HK-2 (cell line): ENCODE results near the gene CNOT10.
"Not testable (repeated sequence)": the region's sequence is repeated elsewhere in the genome, so short reads cannot be mapped to it uniquely, and the experiment has no call there.

Experiments used
- DNase-seq: peaks from one replicate; pipeline ENCODE4 v3.0.0-alpha.2; 2018; ENCODE audit not compliant: unreplicated experiment

CNOT10 gene

GRCh38 chr3:32686713-32687112 lies 1.7 kb downstream of the CNOT10 start:
- no peak for DNase-seq

GRCh38 chr3:32691847-32692246 lies 6.9 kb downstream of the CNOT10 start:
- no peak for DNase-seq

GRCh38 chr3:32696523-32696922 lies 11.5 kb downstream of the CNOT10 start:
- DNase-seq, result no peak

- DNase-seq, result no peak
These were observed 13.5 kb downstream of the CNOT10 start for GRCh38 chr3:32698506-32698905.

- no peak for DNase-seq
These were observed 14.4 kb downstream of the CNOT10 start for GRCh38 chr3:32699429-32699828.

- no peak for DNase-seq
These were observed 15.3 kb downstream of the CNOT10 start for GRCh38 chr3:32700244-32700643.

- no peak for DNase-seq
These were observed 18.5 kb downstream of the CNOT10 start for GRCh38 chr3:32703491-32703972.

- no peak for DNase-seq
These were observed 20.2 kb downstream of the CNOT10 start for GRCh38 chr3:32705232-32705631.

- DNase-seq, result no peak
These were observed 21.5 kb downstream of the CNOT10 start for GRCh38 chr3:32706348-32707025.

- DNase-seq, result no peak
These were observed 22.0 kb downstream of the CNOT10 start for GRCh38 chr3:32707026-32707370.

- no peak for DNase-seq
These were observed 23.8 kb downstream of the CNOT10 start for GRCh38 chr3:32708672-32709283.

- DNase-seq, result no peak
These were observed 24.4 kb downstream of the CNOT10 start for GRCh38 chr3:32709346-32709745.

GRCh38 chr3:32712506-32713055 lies 27.6 kb downstream of the CNOT10 start:
- no peak for DNase-seq

- no peak for DNase-seq
These were observed 28.2 kb downstream of the CNOT10 start for GRCh38 chr3:32713181-32713580.

- no peak for DNase-seq
These were observed 34.3 kb downstream of the CNOT10 start for GRCh38 chr3:32719335-32719734.

- no peak for DNase-seq
These were observed 34.9 kb downstream of the CNOT10 start for GRCh38 chr3:32719931-32720330.

- no peak for DNase-seq
These were observed 40.7 kb downstream of the CNOT10 start for GRCh38 chr3:32725721-32726120.

GRCh38 chr3:32733631-32734229 lies 48.7 kb downstream of the CNOT10 start:
- no peak for DNase-seq

GRCh38 chr3:32734756-32735155 lies 49.8 kb downstream of the CNOT10 start:
- DNase-seq, result no peak

GRCh38 chr3:32743470-32743869 lies 58.5 kb downstream of the CNOT10 start:
- not testable (repeated sequence) for DNase-seq

GRCh38 chr3:32743934-32744333 lies 58.9 kb downstream of the CNOT10 start:
- DNase-seq, result no peak

GRCh38 chr3:32751377-32751776 lies 66.4 kb downstream of the CNOT10 start:
- DNase-seq, result no peak

GRCh38 chr3:32755761-32756160 lies 70.8 kb downstream of the CNOT10 start:
- DNase-seq, result no peak
